Keratinocyte (primary cell): ENCODE measurements around the gene GALNT9. TPM values are rescaled to one million over a fixed set of nuclear protein-coding genes. Genes with fewer than 3 reads are reported as not detected.

ENCODE experiments used
- DNase-seq: peaks from one replicate; pipeline ENCODE4 v3.0.0-alpha.2; 2011; ENCODE audit warnings: low read depth, missing footprints, low spot score
- FAIRE-seq: peaks from 2 replicates; lab custom pipeline; 2011; peaks lifted over from hg19 to GRCh38; lab: Jason Lieb, UNC
- H2AFZ ChIP-seq: 2 replicates; pipeline ENCODE4 v1.6.0; 2012; ENCODE audit warnings: low read length, control low read depth, inconsistent platforms; ENCODE audit not compliant: control insufficient read depth
- H3K27ac ChIP-seq: 2 replicates; pipeline ENCODE4 v1.5.1; 2011; ENCODE audit warnings: low read length; ENCODE audit not compliant: control insufficient read depth, insufficient read depth
- H3K27me3 ChIP-seq: 3 replicates; pipeline ENCODE4 v1.6.0; 2011; ENCODE audit warnings: low read length; ENCODE audit not compliant: control insufficient read depth, insufficient read depth; ENCODE audit errors: extremely low read depth
- H3K36me3 ChIP-seq, 2 experiments: 2 replicates in 1 of 2; 3 replicates in 1 of 2; pipeline ENCODE4 v1.5.1; 2011; ENCODE audit warnings: low read length in 2 of 2, mild to moderate bottlenecking in 1 of 2; ENCODE audit not compliant: control insufficient read depth in 2 of 2, insufficient read depth in 2 of 2; ENCODE audit errors: extremely low read depth in 1 of 2
- H3K4me1 ChIP-seq: 3 replicates; pipeline ENCODE4 v1.5.1; 2011; ENCODE audit warnings: low read length; ENCODE audit not compliant: control insufficient read depth, insufficient read depth; ENCODE audit errors: extremely low read depth
- H3K4me2 ChIP-seq: 3 replicates; pipeline ENCODE4 v1.6.0; 2011; ENCODE audit warnings: low read depth, low read length; ENCODE audit not compliant: control insufficient read depth, insufficient read depth; ENCODE audit errors: extremely low read depth
- H3K4me3 ChIP-seq, 3 experiments: fragments of 200-600 bp in 1 of 3; sonication (generic) in 1 of 3; 2 replicates in 2 of 3; 3 replicates in 1 of 3; pipeline ENCODE4 v1.5.1; 2011 to 2016; ENCODE audit warnings: low read length in 3 of 3, mild to moderate bottlenecking in 3 of 3, control low read depth in 2 of 3, inconsistent platforms in 1 of 3, low read depth in 1 of 3, mixed read lengths in 1 of 3, mixed run types in 1 of 3, moderate library complexity in 1 of 3; ENCODE audit not compliant: control insufficient read depth in 2 of 3, insufficient read depth in 2 of 3; ENCODE audit errors: extremely low read depth in 1 of 3
- H3K79me2 ChIP-seq: 2 replicates; pipeline ENCODE4 v1.6.0; 2012; ENCODE audit warnings: low read length; ENCODE audit not compliant: control insufficient read depth, insufficient read depth
- H3K9ac ChIP-seq: 3 replicates; pipeline ENCODE4 v1.6.0; 2011; ENCODE audit warnings: low read length; ENCODE audit not compliant: control insufficient read depth, insufficient read depth; ENCODE audit errors: extremely low read depth
- H3K9me1 ChIP-seq: 3 replicates; pipeline ENCODE4 v1.6.0; 2011; ENCODE audit warnings: low read length; ENCODE audit not compliant: control insufficient read depth, insufficient read depth; ENCODE audit errors: extremely low read depth
- H3K9me3 ChIP-seq: 2 replicates; pipeline ENCODE4 v1.5.1; 2012; ENCODE audit warnings: low read depth, low read length; ENCODE audit not compliant: control insufficient read depth
- H4K20me1 ChIP-seq: 3 replicates; pipeline ENCODE4 v1.6.0; 2011; ENCODE audit warnings: low read length; ENCODE audit not compliant: control insufficient read depth, insufficient read depth; ENCODE audit errors: extremely low read depth
- CTCF ChIP-seq, 3 experiments: IDR thresholded peaks in 1 of 3; conservative IDR thresholded peaks in 1 of 3; optimal IDR thresholded peaks in 1 of 3; 2 replicates in 2 of 3; 3 replicates in 1 of 3; pipeline versions ENCODE3 to v1.5.1; 2011; ENCODE audit warnings: low read length in 3 of 3, mild to moderate bottlenecking in 3 of 3, moderate library complexity in 2 of 3, control low read depth in 1 of 3, inconsistent platforms in 1 of 3; ENCODE audit not compliant: insufficient read depth in 2 of 3; ENCODE audit errors: extremely low read depth in 1 of 3
- EZH2 ChIP-seq: IDR thresholded peaks from one replicate; pipeline ENCODE4 v1.6.1; 2012; ENCODE audit warnings: inconsistent platforms, mild to moderate bottlenecking, low read length, moderate library complexity
- dilution Hi-C: fragments of 300-500 bp; cut with MboI; formaldehyde crosslinking; loops from one replicate; pipeline ENCODE4 v1.7.0; 2020; ENCODE audit warnings: low sequenced_read_pairs; ENCODE audit not compliant: extremely low pct_ligation_motif_present
- polyA plus RNA-seq, 5 experiments: library from polyadenylated mRNA; depleted of rRNA in 3 of 5; stranded (reverse) in 3 of 5; stranded (forward) in 1 of 5; unstranded in 1 of 5; fragments of >200 nt; gene quantifications; 1 replicate in 1 of 5; 2 replicates in 3 of 5; 3 replicates in 1 of 5; pipeline versions ENCODE4 v1.2.1 to v1.2.3, GENCODE V29; 2011 to 2012; ENCODE audit warnings: missing spikeins in 2 of 5, low read depth in 1 of 5, low replicate concordance in 1 of 5

GALNT9 gene
- polyA plus RNA-seq, 1 donor (not counting 4 experiments of a cell fraction or from before 2014, with no cell fraction given) = not detected

- peaks cover 44% of the 10 kb centered on the region for H3K27me3 ChIP-seq
- no peak overlapping the region for H3K4me2 ChIP-seq
- no peaks in the 10 kb centered on the region for H3K9me3 ChIP-seq
- no peak overlapping the region for H3K27ac ChIP-seq
- H3K9ac ChIP-seq = no peak overlapping the region
- no peaks in the 10 kb centered on the region for H3K9me1 ChIP-seq
- H3K4me1 ChIP-seq = no peaks in the 10 kb centered on the region
- H2AFZ ChIP-seq = no peak overlapping the region
- H3K4me3 ChIP-seq = no peak overlapping the region
- H3K79me2 ChIP-seq = no peaks in the 10 kb centered on the region
- no peak for TF ChIP-seq CTCF (optimal IDR thresholded peaks at IDR 0.05 in 1 of 3, IDR thresholded peaks at IDR 0.05 in 1 of 3, conservative IDR thresholded peaks at IDR 0.05 in 1 of 3; ENCODE audit: extremely low read depth in 1 of 3, insufficient read depth in 2 of 3, low read length in 3 of 3)
- TF ChIP-seq EZH2 = no peak
- no peak for DNase-seq
- dilution Hi-C loops = no loop called here
- no peaks in the 10 kb centered on the region for H3K36me3 ChIP-seq
- FAIRE-seq = no peak
- no peaks in the 10 kb centered on the region for H4K20me1 ChIP-seq
These were observed 51.4 kb downstream of the GALNT9 start for GRCh38 chr12:132277949-132278348.

DNA sequence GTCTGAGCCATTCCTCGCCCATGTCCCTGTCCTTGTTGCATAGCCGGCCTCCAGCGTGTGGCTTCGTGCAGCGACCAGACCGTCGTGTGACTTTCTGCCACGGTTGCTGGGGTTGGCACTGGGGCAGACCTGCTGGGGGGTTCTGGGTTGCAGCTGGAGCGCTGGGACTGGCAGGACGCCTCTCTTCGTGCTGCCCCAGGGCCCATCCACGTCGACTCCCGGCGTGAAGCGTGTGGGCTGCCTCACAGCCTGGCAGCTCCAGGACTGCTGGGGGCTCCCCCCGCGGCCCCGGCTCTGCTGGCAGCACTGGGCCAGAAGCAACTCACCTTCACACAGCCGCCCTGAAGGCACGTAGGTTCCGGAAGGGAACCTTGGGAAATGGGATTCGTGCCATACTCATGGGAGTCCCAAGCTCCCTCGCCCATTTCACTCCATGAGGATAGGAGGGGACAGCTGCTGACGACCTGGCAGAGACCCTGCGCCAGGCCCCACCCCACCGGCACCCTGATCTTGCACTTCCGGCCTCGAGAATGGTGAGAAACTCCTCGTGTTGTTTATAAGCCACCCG, 51.9 kb downstream of the GALNT9 start:
- Histone ChIP-seq H3K9me1 (no peaks in the 10 kb centered on the region), H3K36me3 (no peaks in the 10 kb centered on the region), H4K20me1 (no peaks in the 10 kb centered on the region), H3K79me2 (no peaks in the 10 kb centered on the region), H2AFZ (no peak overlapping the region), H3K27ac (no peak overlapping the region), H3K9ac (no peak overlapping the region), H3K4me2 (no peak overlapping the region), H3K9me3 (no peaks in the 10 kb centered on the region), H3K27me3 (peaks cover 48% of the 10 kb centered on the region), H3K4me1 (no peaks in the 10 kb centered on the region), H3K4me3 (no peak overlapping the region)
- dilution Hi-C loops = no loop called here
- TF ChIP-seq CTCF (optimal IDR thresholded peaks at IDR 0.05 in 1 of 3, IDR thresholded peaks at IDR 0.05 in 1 of 3, conservative IDR thresholded peaks at IDR 0.05 in 1 of 3; ENCODE audit: extremely low read depth in 1 of 3, insufficient read depth in 2 of 3, low read length in 3 of 3) (no peak), EZH2 (no peak)
- no peak for DNase-seq
- FAIRE-seq = no peak
